Activated CD4-positive, alpha-beta memory T cell treated with anti-CD3 and anti-CD28 coated beads, Interleukin-2, amount 10 ng/mL, durations not matched to agents 7 days and 5 days (primary cell): ENCODE data around the gene TMEM94. TPM values are rescaled to one million over a fixed set of nuclear protein-coding genes. Genes with fewer than 3 reads are reported as not detected.
"Not testable (repeated sequence)": the region's sequence is repeated elsewhere in the genome, so short reads cannot be mapped to it uniquely, and the experiment has no call there.

Source experiments
- CTCF ChIA-PET: fragments of 350-600 bp; sonication (Branson Sonifier 250); formaldehyde crosslinking; loops from one replicate; lab custom pipeline; 2021; ENCODE audit warnings: antibody characterized with exemption, inconsistent platforms; lab: Charles Lee
- POLR2A ChIA-PET: fragments of 350-600 bp; sonication (Branson Sonifier 250); formaldehyde crosslinking; loops from one replicate; lab custom pipeline; 2021; ENCODE audit warnings: antibody characterized with exemption; lab: Charles Lee
- DNase-seq: peaks from one replicate; pipeline ENCODE4 v3.0.0-alpha.2; 2020
- H3K27ac Mint-ChIP-seq: one replicate; pipeline ENCODE4 v1.8.0; 2021; ENCODE audit warnings: mild to moderate bottlenecking, mixed read lengths
- H3K27me3 Mint-ChIP-seq: one replicate; pipeline ENCODE4 v1.8.0; 2021; ENCODE audit warnings: mixed read lengths
- H3K36me3 Mint-ChIP-seq: one replicate; pipeline ENCODE4 v1.8.0; 2021; ENCODE audit warnings: low read depth, mixed read lengths
- H3K4me1 Mint-ChIP-seq: one replicate; pipeline ENCODE4 v1.8.0; 2021; ENCODE audit warnings: mixed read lengths
- H3K4me3 Mint-ChIP-seq: one replicate; pipeline ENCODE4 v1.8.0; 2021; ENCODE audit warnings: mild to moderate bottlenecking, mixed read lengths
- H3K9me3 Mint-ChIP-seq: one replicate; pipeline ENCODE4 v1.8.0; 2021; ENCODE audit warnings: mixed read lengths
- total RNA-seq, 2 experiments: library from RNA; stranded (reverse); gene quantifications; one replicate each; pipeline ENCODE4 v1.2.3, GENCODE V29; 2021

The TMEM94 gene
- total RNA-seq, 2 experiments from 2014 or later: 76.4 to 81.9 TPM

DNA sequence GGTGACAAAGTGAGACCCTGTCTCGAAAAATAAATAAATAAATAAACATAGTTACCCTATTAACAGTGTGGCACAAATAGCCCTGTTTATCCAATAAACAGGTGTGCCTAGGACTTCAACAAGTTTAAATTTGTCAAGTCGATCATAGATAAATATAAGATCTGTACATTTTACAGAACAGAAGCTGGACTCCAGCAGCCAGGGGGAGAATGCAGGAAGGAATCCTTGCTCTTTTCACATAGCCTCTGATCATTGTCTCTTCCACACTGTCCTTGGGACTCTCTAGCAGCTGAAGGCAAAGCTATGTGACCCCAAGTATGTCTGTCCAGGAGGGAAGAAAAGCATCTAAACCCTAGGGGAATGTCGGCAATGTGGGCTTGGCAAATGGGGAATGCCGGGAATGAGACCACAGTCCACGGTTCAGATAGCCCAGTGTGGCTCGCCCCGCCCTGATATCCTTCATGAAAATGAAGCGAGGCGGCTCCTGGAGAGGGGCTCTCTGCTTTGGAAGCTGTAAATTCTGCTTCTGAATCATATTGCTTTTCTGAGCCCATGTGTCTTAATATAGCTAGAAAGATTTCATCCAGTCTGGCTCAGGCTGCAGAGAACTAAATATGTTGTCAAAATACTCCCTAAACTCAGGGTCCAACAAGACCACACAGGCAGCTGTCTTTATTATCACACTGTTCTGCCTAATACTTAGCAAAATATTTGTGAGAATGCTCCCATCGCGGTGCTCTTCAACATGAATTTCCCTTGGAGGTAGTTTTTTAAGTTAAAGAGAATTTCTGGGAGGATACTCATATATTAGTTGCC is 26.1 kb upstream of the TMEM94 start:
- no peaks in the 10 kb centered on the region for H3K36me3 Mint-ChIP-seq
- no peaks in the 10 kb centered on the region for H3K9me3 Mint-ChIP-seq
- H3K27me3 Mint-ChIP-seq: peaks cover 14% of the 10 kb centered on the region
- POLR2A ChIA-PET: interaction anchor here (1.3 kb wide), 1 partner anchor 86 kb away, joined by 5 read pairs; the partner anchor contains the start of gene TSEN54
- peaks cover 24% of the 10 kb centered on the region for H3K4me1 Mint-ChIP-seq
- H3K27ac Mint-ChIP-seq: no peak overlapping the region
- CTCF ChIA-PET: interaction anchor here (1.0 to 2.0 kb wide), 3 partner anchors 18 to 203 kb away, joined by 3 to 6 read pairs (median 5); partner anchors contain the start of gene SMIM5
- no peak for DNase-seq
- no peak overlapping the region for H3K4me3 Mint-ChIP-seq

DNA sequence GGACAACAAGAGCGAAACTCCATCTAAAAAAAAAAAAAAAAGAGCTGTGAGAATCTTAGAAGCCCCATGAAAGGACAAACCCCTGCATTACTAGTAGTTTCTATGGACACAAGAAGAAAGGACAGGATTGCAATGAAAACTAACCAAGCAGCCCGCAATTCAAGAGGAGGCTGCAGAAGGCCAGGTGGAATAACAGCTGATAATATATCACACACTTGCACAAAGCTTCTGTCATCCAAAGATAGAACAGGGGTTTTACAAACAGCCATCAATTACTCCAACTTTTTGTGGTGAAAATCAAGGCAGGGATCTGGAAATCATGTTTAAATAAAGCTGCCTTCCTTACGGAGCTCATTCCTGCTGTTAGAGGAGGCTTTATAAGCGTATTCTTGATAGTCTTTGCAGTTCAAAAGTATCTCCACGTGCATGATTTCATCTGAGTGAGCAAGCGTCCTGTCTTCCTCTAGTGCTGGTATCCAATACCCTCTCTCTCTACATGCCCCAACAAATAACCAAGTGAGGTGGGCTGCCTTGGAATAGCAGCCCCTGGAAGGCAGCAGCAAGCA is 23.1 kb upstream of the TMEM94 start:
- no peak overlapping the region for H3K27ac Mint-ChIP-seq
- no peaks in the 10 kb centered on the region for H3K36me3 Mint-ChIP-seq
- H3K4me3 Mint-ChIP-seq: no peak overlapping the region
- peaks cover 13% of the 10 kb centered on the region for H3K27me3 Mint-ChIP-seq
- ChIA-PET CTCF (interaction anchor here (0.6 to 0.9 kb wide), 3 partner anchors 11 to 200 kb away, joined by 3 to 4 read pairs (median 3); partner anchors contain the start of gene SMIM5), POLR2A (interaction anchor here (2.0 kb wide), 1 partner anchor 23 kb away, joined by 4 read pairs; the partner anchor contains the start of gene TMEM94)
- DNase-seq: no peak
- no peaks in the 10 kb centered on the region for H3K9me3 Mint-ChIP-seq
- peaks cover 23% of the 10 kb centered on the region for H3K4me1 Mint-ChIP-seq

DNA sequence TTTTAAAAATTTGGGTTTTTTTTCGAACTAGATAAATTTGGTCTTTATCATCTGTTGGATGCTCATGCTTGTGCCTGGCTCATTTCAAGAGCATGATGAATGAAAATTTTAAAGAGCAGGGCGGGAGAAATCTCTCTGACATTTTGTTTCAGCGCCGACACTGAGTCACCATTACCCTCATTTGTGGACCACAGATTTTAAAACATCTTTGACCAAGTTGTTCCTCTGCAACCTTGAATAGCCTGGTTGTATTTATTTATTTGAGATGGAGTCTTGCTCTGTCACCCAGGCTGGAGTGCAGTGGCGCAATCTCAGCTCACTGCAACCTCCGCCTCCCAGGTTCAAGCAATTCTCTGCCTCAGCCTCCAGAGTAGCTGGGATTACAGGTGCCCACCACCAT is 22.0 kb upstream of the TMEM94 start:
- CTCF ChIA-PET, H3K9me3 Mint-ChIP-seq, DNase-seq, H3K36me3 Mint-ChIP-seq, H3K27ac Mint-ChIP-seq, H3K4me3 Mint-ChIP-seq: not testable (repeated sequence)
- peaks cover 13% of the 10 kb centered on the region for H3K27me3 Mint-ChIP-seq
- peaks cover 23% of the 10 kb centered on the region for H3K4me1 Mint-ChIP-seq
- POLR2A ChIA-PET: interaction anchor here (2.0 kb wide), 1 partner anchor 22 kb away, joined by 4 read pairs; the partner anchor contains the start of gene TMEM94

DNA sequence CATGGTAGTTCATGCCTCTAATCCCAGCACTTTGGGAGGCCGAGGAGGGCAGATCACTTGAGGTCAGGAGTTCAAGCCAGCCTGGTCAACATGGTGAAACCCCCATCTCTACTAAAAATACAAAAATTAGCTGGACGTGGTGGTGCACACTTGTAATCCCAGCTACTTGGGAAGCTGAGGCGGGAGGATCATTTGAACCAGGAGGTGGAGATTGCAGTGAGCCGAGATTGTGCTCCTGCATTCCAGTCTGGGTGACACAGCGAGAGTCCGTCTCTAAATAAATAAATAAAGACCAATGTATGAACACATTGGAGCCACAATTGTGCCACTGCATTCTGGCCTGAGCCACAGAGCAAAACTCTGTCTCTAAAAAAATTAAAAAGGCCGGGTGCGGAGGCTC is 19.0 kb upstream of the TMEM94 start:
- H3K4me1 Mint-ChIP-seq: peaks cover 20% of the 10 kb centered on the region
- POLR2A ChIA-PET, H3K36me3 Mint-ChIP-seq, H3K4me3 Mint-ChIP-seq, DNase-seq, H3K27me3 Mint-ChIP-seq, H3K27ac Mint-ChIP-seq, H3K9me3 Mint-ChIP-seq: not testable (repeated sequence)
- CTCF ChIA-PET: interaction anchor here (1.2 kb wide), 1 partner anchor 50 kb away, joined by 4 read pairs; no protein-coding TSS in a partner anchor

DNA sequence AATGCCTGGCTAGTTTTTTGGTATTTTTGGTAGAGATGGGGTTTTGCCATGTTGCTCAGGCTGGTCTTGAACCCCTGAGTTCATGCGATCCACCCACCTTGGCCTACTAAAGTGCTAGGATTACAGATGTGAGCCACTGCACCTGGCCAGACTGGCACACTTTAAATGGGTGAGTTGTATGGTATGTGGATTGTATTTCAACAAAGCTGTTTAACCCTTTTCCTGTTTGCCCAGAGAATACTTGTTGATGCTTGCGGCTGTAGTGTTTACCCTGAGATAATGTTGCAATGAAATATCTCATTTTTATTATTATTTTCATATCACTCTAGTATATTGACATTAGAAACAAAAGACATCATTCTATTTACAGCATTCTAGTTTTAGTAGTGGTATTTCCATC is 17.1 kb upstream of the TMEM94 start:
- H3K4me1 Mint-ChIP-seq: peaks cover 18% of the 10 kb centered on the region
- CTCF ChIA-PET: no interaction called here
- H3K27me3 Mint-ChIP-seq: peaks cover 3% of the 10 kb centered on the region
- H3K36me3 Mint-ChIP-seq: no peaks in the 10 kb centered on the region
- no peak overlapping the region for H3K27ac Mint-ChIP-seq
- H3K9me3 Mint-ChIP-seq: no peaks in the 10 kb centered on the region
- H3K4me3 Mint-ChIP-seq: no peak overlapping the region
- POLR2A ChIA-PET: no interaction called here
- no peak for DNase-seq

DNA sequence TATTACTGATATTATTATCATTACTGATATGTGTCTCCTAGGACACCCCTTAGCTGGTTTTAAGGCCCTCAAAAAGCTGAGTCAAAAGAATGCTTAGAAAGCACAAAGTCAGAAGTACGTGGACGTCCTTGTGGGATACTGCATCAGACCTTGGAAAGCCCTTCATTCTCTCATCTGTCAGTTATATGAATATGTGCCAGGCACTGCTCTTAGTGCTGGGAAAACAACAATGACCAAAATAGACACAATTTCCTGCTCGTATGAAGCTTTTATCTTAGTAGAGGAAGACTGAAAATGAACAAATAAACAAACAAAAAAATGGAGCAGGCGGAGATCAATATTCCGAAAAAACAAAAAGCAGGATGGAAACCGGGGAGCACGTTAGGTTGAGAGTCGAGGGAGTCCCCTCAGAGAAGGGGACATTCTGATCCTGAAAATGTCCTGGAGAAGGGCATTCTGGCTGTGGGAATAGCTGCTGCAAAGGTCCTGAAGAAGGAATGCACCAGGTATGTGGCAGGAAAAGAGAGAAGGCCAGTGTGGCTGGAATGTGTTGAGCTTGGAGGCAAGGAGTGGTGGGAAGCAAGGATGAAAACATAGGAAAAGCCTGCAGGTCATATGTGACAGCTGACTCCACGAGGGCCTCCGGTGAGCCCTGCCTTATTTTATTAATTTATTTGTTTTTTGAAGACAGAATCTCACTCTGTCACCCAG is 15.5 kb upstream of the TMEM94 start:
- CTCF ChIA-PET: interaction anchor here (1.3 kb wide), 1 partner anchor 15 kb away, joined by 3 read pairs; the partner anchor contains the start of gene TMEM94
- Mint-ChIP-seq H3K27me3 (peaks cover 3% of the 10 kb centered on the region), H3K4me1 (peaks cover 8% of the 10 kb centered on the region), H3K9me3 (no peaks in the 10 kb centered on the region), H3K4me3 (no peak overlapping the region), H3K36me3 (no peaks in the 10 kb centered on the region), H3K27ac (no peak overlapping the region)
- POLR2A ChIA-PET: interaction anchor here (1.1 kb wide), 1 partner anchor 15 kb away, joined by 4 read pairs; the partner anchor contains the start of gene TMEM94
- DNase-seq: no peak

DNA sequence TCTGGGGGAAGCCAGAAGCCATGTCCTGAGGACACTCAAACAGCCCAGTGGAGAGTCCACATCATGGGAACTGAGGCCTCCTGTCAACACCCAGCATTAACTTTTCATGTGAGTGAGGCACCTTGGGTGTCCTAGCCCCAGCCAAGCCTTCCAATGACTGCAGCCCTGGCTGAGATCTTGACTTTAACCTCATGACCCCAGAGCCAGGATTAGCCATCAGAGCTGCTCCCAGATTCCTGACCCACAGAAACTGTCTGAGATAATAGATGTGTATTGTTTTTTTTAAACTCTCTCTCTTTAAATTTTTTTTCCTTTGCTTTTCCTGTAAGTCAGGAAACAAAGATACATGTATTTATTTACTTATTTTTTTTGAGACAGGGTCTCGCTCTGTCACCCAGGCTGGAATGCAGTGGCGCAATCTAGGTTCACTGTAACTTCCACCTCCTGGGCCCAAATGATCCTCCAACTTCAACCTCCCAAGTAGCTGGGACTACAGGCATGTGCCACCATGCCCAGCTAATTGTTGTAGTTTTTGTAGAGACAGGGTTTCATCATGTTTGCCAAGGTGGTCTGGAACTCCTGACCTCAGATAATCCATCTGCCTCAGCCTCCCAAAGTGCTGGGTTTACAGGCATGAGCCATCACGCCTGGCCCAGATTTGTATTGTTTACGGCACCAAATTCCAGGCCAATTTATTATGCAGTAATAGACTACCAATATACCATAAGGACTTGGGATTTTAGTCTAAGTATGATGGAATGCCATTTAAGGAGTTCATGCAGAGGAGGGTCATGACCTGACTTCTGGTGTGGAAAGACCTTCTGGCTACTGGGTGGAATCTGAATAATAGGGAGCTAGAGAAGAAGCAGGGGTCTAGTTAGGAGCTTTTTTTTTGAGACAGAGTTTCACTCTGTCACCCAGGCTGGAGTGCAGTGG is 14.0 kb upstream of the TMEM94 start:
- no peaks in the 10 kb centered on the region for H3K9me3 Mint-ChIP-seq
- no peaks in the 10 kb centered on the region for H3K4me1 Mint-ChIP-seq
- H3K36me3 Mint-ChIP-seq: no peaks in the 10 kb centered on the region
- H3K4me3 Mint-ChIP-seq: no peak overlapping the region
- POLR2A ChIA-PET: no interaction called here
- CTCF ChIA-PET: interaction anchor here (0.6 kb wide), 1 partner anchor 108 kb away, joined by 3 read pairs; no protein-coding TSS in a partner anchor
- peaks cover 2% of the 10 kb centered on the region for H3K27me3 Mint-ChIP-seq
- DNase-seq: no peak
- no peak overlapping the region for H3K27ac Mint-ChIP-seq

DNA sequence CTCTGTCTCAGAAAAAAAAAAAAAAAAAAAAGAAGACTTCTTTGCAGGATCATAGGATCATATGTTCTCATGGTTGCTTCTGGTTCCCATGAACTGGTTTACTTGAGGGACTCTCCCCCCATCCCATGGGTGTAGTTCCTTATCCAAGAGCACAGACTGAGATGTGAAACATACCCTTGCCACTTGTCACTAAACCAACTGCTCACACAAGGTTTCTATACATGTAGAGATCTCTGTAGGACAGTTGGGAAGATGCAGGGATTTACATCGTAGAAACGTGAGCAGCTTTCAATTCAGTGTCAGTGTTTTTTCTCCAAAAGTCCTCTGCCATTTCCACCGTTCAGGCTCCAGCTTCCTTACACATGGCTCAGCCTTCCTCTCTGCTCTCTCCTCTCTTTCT is 11.1 kb upstream of the TMEM94 start:
- DNase-seq: no peak
- Mint-ChIP-seq H3K36me3 (no peaks in the 10 kb centered on the region), H3K27me3 (peaks cover 2% of the 10 kb centered on the region), H3K9me3 (no peaks in the 10 kb centered on the region), H3K4me1 (no peaks in the 10 kb centered on the region), H3K27ac (no peak overlapping the region), H3K4me3 (no peak overlapping the region)
- POLR2A ChIA-PET: interaction anchor here (0.7 kb wide), 1 partner anchor 11 kb away, joined by 3 read pairs; the partner anchor contains the start of gene TMEM94
- CTCF ChIA-PET: interaction anchor here (2.0 kb wide), 1 partner anchor 11 kb away, joined by 4 read pairs; the partner anchor contains the start of gene TMEM94

DNA sequence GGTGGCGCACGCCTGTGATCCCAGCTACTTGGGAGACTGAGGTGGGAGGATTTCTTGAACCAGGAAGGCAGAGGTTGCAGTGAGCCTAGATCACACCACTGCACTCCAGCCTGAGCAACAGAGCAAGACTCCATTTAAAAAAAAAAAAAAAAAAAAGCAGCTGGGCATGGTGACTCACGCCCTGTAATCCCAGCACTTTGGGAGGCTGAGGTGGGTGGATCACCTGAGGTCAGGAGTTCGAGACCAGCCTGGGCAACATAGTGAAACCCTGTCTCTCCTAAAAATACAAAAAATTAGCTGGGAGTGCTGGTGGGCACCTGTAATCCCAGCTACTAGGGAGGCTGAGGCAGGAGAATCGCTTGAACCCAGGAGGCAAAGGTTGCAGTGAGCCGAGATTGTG is 10.5 kb upstream of the TMEM94 start:
- H3K4me3 Mint-ChIP-seq, H3K4me1 Mint-ChIP-seq, H3K36me3 Mint-ChIP-seq, H3K9me3 Mint-ChIP-seq, H3K27me3 Mint-ChIP-seq, DNase-seq, H3K27ac Mint-ChIP-seq, CTCF ChIA-PET: not testable (repeated sequence)
- POLR2A ChIA-PET: interaction anchor here (0.7 kb wide), 1 partner anchor 11 kb away, joined by 3 read pairs; the partner anchor contains the start of gene TMEM94

DNA sequence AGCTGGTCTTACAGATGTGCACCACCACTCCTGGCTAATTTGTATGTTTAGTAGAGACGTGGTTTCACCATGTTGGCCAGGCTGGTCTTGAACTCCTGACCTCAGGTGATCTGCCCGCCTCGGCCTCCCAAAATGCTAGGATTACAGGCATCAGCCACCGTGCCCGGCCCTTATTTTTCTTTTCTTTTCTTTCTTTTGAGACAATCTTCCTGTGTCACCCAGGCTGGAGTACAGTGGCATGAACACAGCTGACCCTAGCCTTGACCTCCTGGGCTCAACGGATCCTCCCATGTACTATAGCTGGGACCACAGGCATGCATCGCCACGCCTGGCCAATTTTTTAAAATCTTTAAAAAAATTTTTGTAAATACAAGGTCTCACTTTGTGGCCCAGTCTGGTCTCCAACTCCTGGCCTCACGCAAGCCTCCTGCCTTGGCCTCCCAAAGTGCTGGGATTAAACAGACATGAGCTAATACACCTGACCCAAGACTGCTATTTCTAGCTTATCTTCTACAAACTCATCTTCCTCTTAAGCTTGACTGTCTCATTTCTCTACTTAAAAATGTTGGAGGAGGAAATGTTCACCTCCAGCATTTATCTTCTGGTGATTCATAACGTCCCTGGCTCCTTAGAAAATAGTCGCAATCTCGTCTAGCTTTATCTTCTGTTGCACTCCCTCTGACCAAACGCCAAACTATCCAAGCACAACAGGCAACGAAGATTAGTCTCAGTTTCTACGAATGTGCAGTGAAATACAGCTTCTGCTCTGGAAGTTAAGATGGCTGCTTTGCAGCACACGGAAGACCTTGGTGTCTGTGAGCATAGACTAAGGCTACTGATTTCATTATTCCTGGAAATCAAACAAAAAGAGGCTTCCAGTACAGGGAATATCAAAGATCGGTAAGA is 8.2 kb upstream of the TMEM94 start:
- Mint-ChIP-seq H3K4me1 (no peaks in the 10 kb centered on the region), H3K9me3 (no peaks in the 10 kb centered on the region), H3K27ac (no peak overlapping the region), H3K4me3 (no peak overlapping the region), H3K27me3 (no peaks in the 10 kb centered on the region), H3K36me3 (no peaks in the 10 kb centered on the region)
- DNase-seq: no peak
- POLR2A ChIA-PET: interaction anchor here (1.1 to 2.0 kb wide), 2 partner anchors 9 to 12 kb away, joined by 4 to 7 read pairs; partner anchors contain the start of gene TMEM94
- CTCF ChIA-PET: interaction anchor here (0.6 kb wide), 1 partner anchor 37 kb away, joined by 3 read pairs; no protein-coding TSS in a partner anchor

DNA sequence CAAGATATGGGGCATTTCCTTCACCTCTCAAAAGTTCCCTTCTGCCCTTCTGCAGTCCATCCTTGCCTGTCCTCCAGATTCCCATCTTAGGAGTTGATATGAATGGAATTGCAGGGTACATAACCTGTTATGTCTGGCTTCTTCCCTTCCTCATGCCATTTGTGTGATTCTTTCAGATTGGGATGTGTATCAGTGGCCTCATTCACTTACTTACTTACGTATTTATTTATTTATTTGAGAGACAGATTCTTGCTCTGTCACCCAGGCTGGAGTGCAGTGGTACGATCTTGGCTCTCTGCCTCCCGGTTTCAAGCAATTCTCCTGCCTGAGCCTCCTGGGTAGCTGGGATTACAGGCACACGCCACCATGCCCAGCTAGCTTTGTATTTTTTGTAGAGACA is 6.2 kb upstream of the TMEM94 start:
- Mint-ChIP-seq H3K27ac (no peak overlapping the region), H3K27me3 (no peaks in the 10 kb centered on the region), H3K4me3 (no peak overlapping the region), H3K4me1 (peaks cover 9% of the 10 kb centered on the region), H3K36me3 (no peaks in the 10 kb centered on the region), H3K9me3 (no peaks in the 10 kb centered on the region)
- ChIA-PET POLR2A (no interaction called here), CTCF (interaction anchor here (0.7 kb wide), 1 partner anchor 111 kb away, joined by 3 read pairs; no protein-coding TSS in a partner anchor)
- DNase-seq: no peak
